A549 (cell line): Measurements from ENCODE around the gene MAPKAPK5. TPM values are rescaled to one million over a fixed set of nuclear protein-coding genes. Genes with fewer than 3 reads are reported as not detected.
A peak's percentile ranks its signal among the peaks of the same experiment; 100 is the strongest.
"Not testable (repeated sequence)": the region's sequence is repeated elsewhere in the genome, so short reads cannot be mapped to it uniquely, and the experiment has no call there.

ENCODE experiments used
- ATAC-seq, 2 experiments: fragments of 200-7000 bp in 1 of 2; fragments of >200 bp in 1 of 2; cut with Nextera tagmentation in 1 of 2; cut with Tn5 transposase in 1 of 2; 3 replicates each; pipeline versions ENCODE4 v1.8.0 to v1.9.1; 2018 to 2020; ENCODE audit warnings: mild to moderate bottlenecking in 1 of 2, moderate library complexity in 1 of 2
- CTCF ChIA-PET: fragments of 300-600 bp; sonication (Branson Sonifier 250); formaldehyde crosslinking; extraction: SDS; loops from one replicate; lab custom pipeline; 2021; ENCODE audit warnings: antibody characterized with exemption, inconsistent platforms; lab: Yijun Ruan, JAX
- POLR2A ChIA-PET: fragments of 350-600 bp; formaldehyde crosslinking; extraction: SDS; loops from one replicate; lab custom pipeline; 2021; ENCODE audit warnings: antibody characterized with exemption, inconsistent platforms; lab: Yijun Ruan, JAX
- DNase-seq, 2 experiments: peaks; one replicate each; pipeline versions ENCODE4 v3.0.0 to v3.0.0-alpha.2; 2011 to 2016; ENCODE audit warnings: low read depth in 1 of 2, low spot score in 1 of 2
- FAIRE-seq: peaks from 2 replicates; lab custom pipeline; 2011; peaks lifted over from hg19 to GRCh38; lab: Jason Lieb, UNC
- H3K27ac ChIP-seq, 2 experiments: fragments of >200 bp; sonication (Bioruptor Twin); formaldehyde crosslinking; 3 replicates each; pipeline ENCODE4 v1.5.1; 2016 to 2017
- H3K4me1 ChIP-seq: fragments of >200 bp; sonication (Bioruptor Twin); formaldehyde crosslinking; 3 replicates; pipeline ENCODE4 v1.6.1; 2016
- H3K4me2 ChIP-seq: fragments of >200 bp; sonication (Bioruptor Twin); formaldehyde crosslinking; 3 replicates; pipeline ENCODE4 v1.6.1; 2016
- H3K4me3 ChIP-seq: fragments of >200 bp; sonication (Bioruptor Twin); formaldehyde crosslinking; 3 replicates; pipeline ENCODE4 v1.5.1; 2016
- H3K9me3 ChIP-seq: fragments of >200 bp; sonication (Bioruptor Twin); formaldehyde crosslinking; 3 replicates; pipeline ENCODE4 v1.6.1; 2016
- BHLHE40 ChIP-seq: IDR thresholded peaks from 2 replicates; pipeline ENCODE4 v1.6.1; 2012; ENCODE audit warnings: low read depth, low read length, inconsistent platforms
- CEBPB ChIP-seq, 2 experiments: fragments of >200 bp in 1 of 2; sonication (Bioruptor Twin) in 1 of 2; formaldehyde crosslinking in 1 of 2; IDR thresholded peaks; 2 replicates each; pipeline ENCODE4 v1.6.1; 2012 to 2016
- EHMT2 ChIP-seq: fragments of 200-600 bp; sonication (generic); IDR thresholded peaks from 2 replicates; pipeline ENCODE4 v1.6.1; 2016; ENCODE audit warnings: antibody characterized with exemption, low read depth, mild to moderate bottlenecking, moderate library complexity
- EP300 ChIP-seq, 2 experiments: fragments of >200 bp; sonication (Bioruptor Twin); formaldehyde crosslinking; IDR thresholded peaks; 2 replicates in 1 of 2; 3 replicates in 1 of 2; pipeline ENCODE4 v1.6.1; 2016 to 2017
- ESRRA ChIP-seq: fragments of 150-350 bp; IDR thresholded peaks from 2 replicates; pipeline ENCODE4 v1.6.1; 2014; ENCODE audit warnings: mild to moderate bottlenecking, low read length, borderline replicate concordance
- FOSB ChIP-seq: fragments of 250-450 bp; sonication (Bioruptor Pico); IDR thresholded peaks from 2 replicates; pipeline ENCODE4 v1.5.0; 2020; ENCODE audit warnings: mild to moderate bottlenecking, moderate library complexity
- FOXS1 ChIP-seq: fragments of 250-450 bp; sonication (Bioruptor Pico); IDR thresholded peaks from 2 replicates; pipeline ENCODE4 v1.5.0; 2020; ENCODE audit warnings: mild to moderate bottlenecking, moderate library complexity
- GATA3 ChIP-seq: IDR thresholded peaks from 2 replicates; pipeline ENCODE4 v1.6.1; 2012; ENCODE audit warnings: borderline replicate concordance
- HDAC2 ChIP-seq: fragments of 200-600 bp; sonication (generic); IDR thresholded peaks from 2 replicates; pipeline ENCODE4 v1.6.1; 2016
- HOXB5 ChIP-seq: fragments of 250-450 bp; sonication (Bioruptor Pico); IDR thresholded peaks from 2 replicates; pipeline ENCODE4 v1.5.0; 2020; ENCODE audit warnings: mild to moderate bottlenecking, moderate library complexity
- KDM1A ChIP-seq: fragments of 200-600 bp; sonication (generic); IDR thresholded peaks from 2 replicates; pipeline ENCODE4 v1.6.1; 2016; ENCODE audit warnings: low read depth, mild to moderate bottlenecking
- NFE2L2 ChIP-seq: fragments of 150-350 bp; conservative IDR thresholded peaks from 2 replicates; pipeline ENCODE4 v1.6.1; 2014; ENCODE audit warnings: low read length
- NPAS2 ChIP-seq: fragments of 250-450 bp; sonication (Bioruptor Pico); IDR thresholded peaks from 2 replicates; pipeline ENCODE4 v1.8.0; 2022; ENCODE audit warnings: mild to moderate bottlenecking, moderate library complexity, borderline replicate concordance
- NR3C1 ChIP-seq: fragments of >200 bp; sonication (Bioruptor Twin); formaldehyde crosslinking; IDR thresholded peaks from 3 replicates; pipeline ENCODE4 v1.6.1; 2017
- RAD21 ChIP-seq, 2 experiments: fragments of >200 bp in 1 of 2; sonication (Bioruptor Twin) in 1 of 2; formaldehyde crosslinking in 1 of 2; IDR thresholded peaks in 1 of 2; conservative IDR thresholded peaks in 1 of 2; 2 replicates in 1 of 2; 3 replicates in 1 of 2; pipeline ENCODE4 v1.6.1; 2012 to 2018; ENCODE audit warnings: inconsistent platforms in 1 of 2
- RARB ChIP-seq: fragments of 250-450 bp; sonication (Bioruptor Pico); IDR thresholded peaks from 2 replicates; pipeline ENCODE4 v1.8.0; 2021; ENCODE audit warnings: mild to moderate bottlenecking, moderate library complexity
- RCOR1 ChIP-seq: fragments of 150-350 bp; IDR thresholded peaks from 2 replicates; pipeline ENCODE4 v1.6.1; 2014; ENCODE audit warnings: antibody characterized with exemption, low read length, low read depth
- RNF2 ChIP-seq: fragments of 200-600 bp; sonication (generic); IDR thresholded peaks from 2 replicates; pipeline ENCODE4 v1.6.1; 2016; ENCODE audit warnings: low read depth, mild to moderate bottlenecking, antibody characterized with exemption, moderate library complexity, borderline replicate concordance
- SMC3 ChIP-seq: fragments of >200 bp; sonication (Bioruptor Twin); formaldehyde crosslinking; IDR thresholded peaks from 3 replicates; pipeline ENCODE4 v1.6.1; 2018; ENCODE audit warnings: inconsistent platforms
- TP53 ChIP-seq: fragments of 250-450 bp; sonication (Bioruptor Pico); IDR thresholded peaks from 2 replicates; pipeline ENCODE4 v1.5.0; 2021; ENCODE audit warnings: mild to moderate bottlenecking, moderate library complexity
- ZC3H11A ChIP-seq: fragments of 450-650 bp; IDR thresholded peaks from 2 replicates; pipeline ENCODE4 v1.6.1; 2014; ENCODE audit warnings: antibody characterized with exemption, mild to moderate bottlenecking
- ZSCAN20 ChIP-seq: fragments of 250-450 bp; sonication (Bioruptor Pico); IDR thresholded peaks from 2 replicates; pipeline ENCODE4 v1.8.0; 2022; ENCODE audit warnings: mild to moderate bottlenecking, moderate library complexity
- WGBS: methylation state at CpG from one replicate; pipeline ENCODE4 v1.1.6; 2017; ENCODE audit errors: missing lambda C conversion rate; 5-methylcytosine and 5-hydroxymethylcytosine counted together
- polyA plus RNA-seq, 4 experiments: library from polyadenylated mRNA; depleted of rRNA in 3 of 4; stranded (reverse); fragments of >200 nt; fragmentation: RNase III in 1 of 4; extraction: RNeasy Plus Mini Kit Qiagen cat#74134 plus additional on column Dnase treatment in 1 of 4; gene quantifications; 2 replicates in 3 of 4; 3 replicates in 1 of 4; pipeline ENCODE4 v1.2.3, GENCODE V29; 2011 to 2017
- TF ChIP-seq, protein P1 (sequence below): fragments of >200 bp; sonication (Bioruptor Twin); formaldehyde crosslinking; IDR thresholded peaks from 2 replicates; pipeline ENCODE4 v1.6.1; 2016
- TF ChIP-seq, protein P2 (sequence below): fragments of >200 bp; sonication (Bioruptor Twin); formaldehyde crosslinking; IDR thresholded peaks from 3 replicates; pipeline ENCODE4 v1.5.1; 2016
- TF ChIP-seq, protein P3 (sequence below): fragments of 150-350 bp; IDR thresholded peaks from 2 replicates; pipeline ENCODE4 v1.6.1; 2014; ENCODE audit warnings: low read depth, mild to moderate bottlenecking, low read length

MAPKAPK5 gene
- polyA plus RNA-seq, 2 of the 4 experiments (the other 2 are of a cell fraction), result 33.9 to 69.5 TPM

DNA sequence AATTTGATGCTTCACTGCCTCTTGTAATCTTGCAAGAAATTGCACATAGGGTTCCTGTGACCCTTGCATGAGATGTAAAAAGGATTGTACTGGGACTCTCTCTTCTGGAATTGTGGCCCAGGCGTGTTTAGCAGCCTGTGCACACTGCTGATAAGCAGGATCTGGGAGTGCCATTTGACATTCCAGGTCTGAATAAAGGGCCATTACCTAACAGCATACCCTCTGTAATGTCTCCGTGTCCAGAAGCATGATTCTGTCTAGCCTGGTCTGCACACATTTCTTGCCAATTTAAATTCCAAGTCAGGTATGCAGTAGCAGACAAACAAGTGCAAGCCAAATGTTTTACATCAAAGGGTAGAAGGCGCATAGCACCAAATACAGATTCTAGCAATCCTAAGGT lies 18.1 kb upstream of the MAPKAPK5 start:
- ChIA-PET POLR2A (no interaction called here), CTCF (interaction anchor here (1.0 to 1.9 kb wide), 4 partner anchors 9 to 564 kb away, joined by 3 to 5 read pairs (median 4); no protein-coding TSS in a partner anchor)
- DNase-seq, result no peak
- no peak for TF ChIP-seq NR3C1
- no peak for TF ChIP-seq CEBPB (IDR thresholded peaks at IDR 0.05)
- TF ChIP-seq EP300 (IDR thresholded peaks at IDR 0.05), result no peak
- no peak for TF ChIP-seq KDM1A
- no peak for TF ChIP-seq ZSCAN20 (CRISPR knock-in tag)
- TF ChIP-seq, protein P1, sequence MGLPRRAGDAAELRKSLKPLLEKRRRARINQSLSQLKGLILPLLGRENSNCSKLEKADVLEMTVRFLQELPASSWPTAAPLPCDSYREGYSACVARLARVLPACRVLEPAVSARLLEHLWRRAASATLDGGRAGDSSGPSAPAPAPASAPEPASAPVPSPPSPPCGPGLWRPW, result no peak
- TF ChIP-seq, protein P2, sequence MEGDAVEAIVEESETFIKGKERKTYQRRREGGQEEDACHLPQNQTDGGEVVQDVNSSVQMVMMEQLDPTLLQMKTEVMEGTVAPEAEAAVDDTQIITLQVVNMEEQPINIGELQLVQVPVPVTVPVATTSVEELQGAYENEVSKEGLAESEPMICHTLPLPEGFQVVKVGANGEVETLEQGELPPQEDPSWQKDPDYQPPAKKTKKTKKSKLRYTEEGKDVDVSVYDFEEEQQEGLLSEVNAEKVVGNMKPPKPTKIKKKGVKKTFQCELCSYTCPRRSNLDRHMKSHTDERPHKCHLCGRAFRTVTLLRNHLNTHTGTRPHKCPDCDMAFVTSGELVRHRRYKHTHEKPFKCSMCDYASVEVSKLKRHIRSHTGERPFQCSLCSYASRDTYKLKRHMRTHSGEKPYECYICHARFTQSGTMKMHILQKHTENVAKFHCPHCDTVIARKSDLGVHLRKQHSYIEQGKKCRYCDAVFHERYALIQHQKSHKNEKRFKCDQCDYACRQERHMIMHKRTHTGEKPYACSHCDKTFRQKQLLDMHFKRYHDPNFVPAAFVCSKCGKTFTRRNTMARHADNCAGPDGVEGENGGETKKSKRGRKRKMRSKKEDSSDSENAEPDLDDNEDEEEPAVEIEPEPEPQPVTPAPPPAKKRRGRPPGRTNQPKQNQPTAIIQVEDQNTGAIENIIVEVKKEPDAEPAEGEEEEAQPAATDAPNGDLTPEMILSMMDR, result no peak
- TF ChIP-seq GATA3, result no peak
- TF ChIP-seq RNF2, result no peak
- TF ChIP-seq NPAS2 (CRISPR knock-in tag), result no peak
- no peak for TF ChIP-seq NFE2L2
- TF ChIP-seq HOXB5, result no peak
- no peak for TF ChIP-seq ZC3H11A
- TF ChIP-seq ESRRA, result no peak
- no peak for TF ChIP-seq RARB (CRISPR knock-in tag)
- no peaks in the 10 kb centered on the region for H3K9me3 ChIP-seq
- WGBS, result 33% methylated on average over 3 of the region's 3 CpGs
- FAIRE-seq, result no peak
- peak in 1 of 2 experiments; percentile 13; a peak in 2 of 6 replicates for ATAC-seq
- H3K4me3 ChIP-seq, result no peak overlapping the region
- H3K4me1 ChIP-seq, result no peaks in the 10 kb centered on the region
- no peak overlapping the region for H3K4me2 ChIP-seq
- H3K27ac ChIP-seq, result no peak overlapping the region

DNA sequence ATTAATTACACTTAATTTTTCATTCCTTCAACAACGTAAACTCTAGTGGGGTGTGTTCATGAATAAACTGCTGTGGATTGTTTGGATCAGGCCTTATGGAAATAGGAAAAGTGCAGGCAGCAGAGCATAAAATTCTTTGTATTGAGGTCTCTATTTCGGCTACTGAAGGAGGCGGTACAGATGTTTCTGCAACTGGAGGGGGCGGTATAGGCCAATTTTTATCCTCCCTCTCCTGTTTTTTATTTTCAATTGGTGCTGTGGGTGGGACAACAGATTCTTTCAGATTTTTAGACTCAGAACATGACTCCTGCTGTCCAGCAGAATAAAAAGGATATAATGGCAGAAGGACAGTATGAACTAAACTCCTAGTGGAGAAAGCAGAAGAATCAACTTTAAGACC lies 17.7 kb upstream of the MAPKAPK5 start:
- POLR2A ChIA-PET, H3K4me3 ChIP-seq, FAIRE-seq, H3K9me3 ChIP-seq, H3K27ac ChIP-seq, H3K4me1 ChIP-seq, H3K4me2 ChIP-seq: not testable (repeated sequence)
- CTCF ChIA-PET, result interaction anchor here (0.6 to 2.5 kb wide), 3 partner anchors 10 to 65 kb away, joined by 3 to 12 read pairs (median 9); no protein-coding TSS in a partner anchor
- WGBS, result 10% methylated on average over 4 of the region's 4 CpGs
- TF ChIP-seq, protein P2, result peak; percentile 59
- peak; percentile 74 to 75 for TF ChIP-seq RAD21 (conservative IDR thresholded peaks at IDR 0.05 in 1 of 2, IDR thresholded peaks at IDR 0.05 in 1 of 2)
- TF ChIP-seq SMC3, result peak; percentile 48; the same call in 2 of the 3 replicates
- ATAC-seq (peak in 1 of 2 experiments; percentile 71; a peak in 3 of 6 replicates), DNase-seq (peak in 1 of 2 experiments; percentile 41)

DNA sequence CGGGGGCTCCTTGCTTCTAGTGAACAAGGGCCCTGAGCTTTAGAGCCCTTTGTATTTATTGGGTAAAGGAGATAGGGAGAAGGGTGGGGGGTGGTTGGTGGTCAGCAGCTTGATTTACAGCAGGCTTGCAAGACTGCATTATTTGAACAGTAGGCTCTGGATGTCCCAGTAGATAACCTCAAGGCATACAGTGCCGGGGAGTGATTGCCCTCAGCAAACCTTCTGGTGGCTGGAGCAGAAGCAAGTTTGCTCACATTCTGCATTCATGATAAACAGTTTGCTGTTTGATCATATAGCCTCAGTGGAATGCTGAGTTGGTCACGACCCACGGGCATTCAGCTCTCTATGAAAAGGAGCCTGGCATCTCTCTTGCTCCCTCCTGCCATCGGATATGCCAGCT lies 16.5 kb upstream of the MAPKAPK5 start:
- peak in 1 of 2 experiments; percentile 32; a peak in 3 of 6 replicates for ATAC-seq
- POLR2A ChIA-PET, result interaction anchor here (1.0 kb wide), 1 partner anchor 9 kb away, joined by 3 read pairs; no protein-coding TSS in a partner anchor
- Histone ChIP-seq H3K4me1 (no peaks in the 10 kb centered on the region), H3K4me3 (no peak overlapping the region), H3K4me2 (no peak overlapping the region), H3K27ac (no peak overlapping the region), H3K9me3 (no peaks in the 10 kb centered on the region)
- no peak for DNase-seq
- CTCF ChIA-PET, result interaction anchor here (0.7 to 2.5 kb wide), 7 partner anchors 9 to 562 kb away, joined by 3 to 12 read pairs (median 3); no protein-coding TSS in a partner anchor
- FAIRE-seq, result no peak
- 40% methylated on average over 5 of the region's 5 CpGs for WGBS
- TF ChIP-seq FOXS1 (no peak), BHLHE40 (no peak), TP53 (no peak), RCOR1 (no peak), CEBPB (IDR thresholded peaks at IDR 0.05) (no peak), FOSB (no peak), HDAC2 (no peak), RARB (CRISPR knock-in tag) (no peak), EHMT2 (no peak)
- TF ChIP-seq, protein P2, result no peak
- TF ChIP-seq, protein P3, sequence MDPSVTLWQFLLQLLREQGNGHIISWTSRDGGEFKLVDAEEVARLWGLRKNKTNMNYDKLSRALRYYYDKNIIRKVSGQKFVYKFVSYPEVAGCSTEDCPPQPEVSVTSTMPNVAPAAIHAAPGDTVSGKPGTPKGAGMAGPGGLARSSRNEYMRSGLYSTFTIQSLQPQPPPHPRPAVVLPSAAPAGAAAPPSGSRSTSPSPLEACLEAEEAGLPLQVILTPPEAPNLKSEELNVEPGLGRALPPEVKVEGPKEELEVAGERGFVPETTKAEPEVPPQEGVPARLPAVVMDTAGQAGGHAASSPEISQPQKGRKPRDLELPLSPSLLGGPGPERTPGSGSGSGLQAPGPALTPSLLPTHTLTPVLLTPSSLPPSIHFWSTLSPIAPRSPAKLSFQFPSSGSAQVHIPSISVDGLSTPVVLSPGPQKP, result no peak
